Measurements from ENCODE around the gene VSTM5.

The VSTM5 gene

GRCh38 chr11:93845181-93846092 is 5.0 kb downstream of the VSTM5 start:
- TF ChIP-seq, protein P1, sequence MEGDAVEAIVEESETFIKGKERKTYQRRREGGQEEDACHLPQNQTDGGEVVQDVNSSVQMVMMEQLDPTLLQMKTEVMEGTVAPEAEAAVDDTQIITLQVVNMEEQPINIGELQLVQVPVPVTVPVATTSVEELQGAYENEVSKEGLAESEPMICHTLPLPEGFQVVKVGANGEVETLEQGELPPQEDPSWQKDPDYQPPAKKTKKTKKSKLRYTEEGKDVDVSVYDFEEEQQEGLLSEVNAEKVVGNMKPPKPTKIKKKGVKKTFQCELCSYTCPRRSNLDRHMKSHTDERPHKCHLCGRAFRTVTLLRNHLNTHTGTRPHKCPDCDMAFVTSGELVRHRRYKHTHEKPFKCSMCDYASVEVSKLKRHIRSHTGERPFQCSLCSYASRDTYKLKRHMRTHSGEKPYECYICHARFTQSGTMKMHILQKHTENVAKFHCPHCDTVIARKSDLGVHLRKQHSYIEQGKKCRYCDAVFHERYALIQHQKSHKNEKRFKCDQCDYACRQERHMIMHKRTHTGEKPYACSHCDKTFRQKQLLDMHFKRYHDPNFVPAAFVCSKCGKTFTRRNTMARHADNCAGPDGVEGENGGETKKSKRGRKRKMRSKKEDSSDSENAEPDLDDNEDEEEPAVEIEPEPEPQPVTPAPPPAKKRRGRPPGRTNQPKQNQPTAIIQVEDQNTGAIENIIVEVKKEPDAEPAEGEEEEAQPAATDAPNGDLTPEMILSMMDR (IDR thresholded peaks at IDR 0.05), result no peak
- no peak overlapping the region for H3K4me3 ChIP-seq (ENCODE audit: low read depth in 1 of 2, low read length in 1 of 2)
- no peak overlapping the region for H3K27ac ChIP-seq
- H3K36me3 ChIP-seq, result no peaks in the 10 kb centered on the region
- H3K27me3 ChIP-seq, result peaks cover 26% of the 10 kb centered on the region
- H3K9me3 ChIP-seq, result no peaks in the 10 kb centered on the region
- no peaks in the 10 kb centered on the region for H3K4me1 ChIP-seq (ENCODE audit: control insufficient read depth in 1 of 2, insufficient read depth in 1 of 2, low read depth in 1 of 2, low read length in 1 of 2)

DNA sequence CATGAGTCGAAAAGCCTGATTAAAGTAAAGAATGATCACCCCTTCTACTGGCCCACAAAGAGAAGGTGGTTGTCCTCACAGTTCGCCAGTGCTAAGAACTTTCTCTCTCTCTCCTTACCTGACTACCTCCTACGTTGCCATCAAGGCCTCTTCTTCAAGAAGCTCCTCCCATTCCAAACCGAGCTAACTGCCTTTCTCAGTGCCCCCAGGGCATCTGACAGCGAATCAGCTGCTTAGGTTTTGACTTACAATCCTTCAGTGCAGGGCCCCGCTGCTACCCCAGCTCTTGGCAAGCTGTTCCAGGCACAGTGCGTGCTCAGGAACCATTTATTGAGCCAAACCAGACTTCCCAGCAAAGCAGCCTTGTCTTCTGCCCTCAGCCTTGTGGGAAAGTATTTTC is 5.8 kb downstream of the VSTM5 start:
- no peaks in the 10 kb centered on the region for H3K36me3 ChIP-seq
- TF ChIP-seq, protein P1 (IDR thresholded peaks at IDR 0.05), result no peak
- H3K9me3 ChIP-seq, result no peaks in the 10 kb centered on the region
- peaks cover 18% of the 10 kb centered on the region for H3K27me3 ChIP-seq
- no peaks in the 10 kb centered on the region for H3K4me1 ChIP-seq (ENCODE audit: control insufficient read depth in 1 of 2, insufficient read depth in 1 of 2, low read depth in 1 of 2, low read length in 1 of 2)
- H3K4me3 ChIP-seq (ENCODE audit: low read depth in 1 of 2, low read length in 1 of 2), result no peak overlapping the region
- no peak overlapping the region for H3K27ac ChIP-seq

GRCh38 chr11:93843906-93844305 is 6.5 kb downstream of the VSTM5 start:
- no peaks in the 10 kb centered on the region for H3K4me1 ChIP-seq (ENCODE audit: control insufficient read depth in 1 of 2, insufficient read depth in 1 of 2, low read depth in 1 of 2, low read length in 1 of 2)
- TF ChIP-seq, protein P1 (IDR thresholded peaks at IDR 0.05), result no peak
- no peaks in the 10 kb centered on the region for H3K9me3 ChIP-seq
- H3K4me3 ChIP-seq (ENCODE audit: low read depth in 1 of 2, low read length in 1 of 2), result no peak overlapping the region
- peaks cover 11% of the 10 kb centered on the region for H3K27me3 ChIP-seq
- no peak overlapping the region for H3K27ac ChIP-seq
- no peaks in the 10 kb centered on the region for H3K36me3 ChIP-seq

DNA sequence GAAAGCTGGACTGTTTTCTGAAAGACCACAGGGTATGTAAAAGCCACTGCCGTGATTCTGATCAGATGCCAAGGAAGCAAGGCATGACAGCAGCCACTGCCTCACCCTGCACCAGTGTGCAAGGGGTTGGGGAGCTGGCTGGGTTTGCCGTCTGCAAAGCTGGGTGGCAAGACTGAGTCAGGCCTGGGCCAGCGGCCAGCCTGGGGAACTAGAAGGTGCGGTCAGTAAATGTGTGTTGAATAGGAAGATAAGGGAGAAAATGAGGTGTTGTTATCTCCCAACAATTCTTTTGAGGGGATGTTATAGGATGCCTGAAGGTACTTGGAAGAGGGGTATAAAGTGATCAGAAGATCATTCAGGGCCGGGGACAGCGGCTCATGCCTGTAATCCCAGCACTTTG is 8.0 kb downstream of the VSTM5 start:
- Histone ChIP-seq H3K4me3 (ENCODE audit: low read depth in 1 of 2, low read length in 1 of 2) (no peak overlapping the region), H3K4me1 (ENCODE audit: control insufficient read depth in 1 of 2, insufficient read depth in 1 of 2, low read depth in 1 of 2, low read length in 1 of 2) (no peaks in the 10 kb centered on the region), H3K36me3 (no peaks in the 10 kb centered on the region), H3K9me3 (no peaks in the 10 kb centered on the region), H3K27ac (no peak overlapping the region), H3K27me3 (no peaks in the 10 kb centered on the region)
- TF ChIP-seq, protein P1 (IDR thresholded peaks at IDR 0.05), result no peak

- TF ChIP-seq, protein P1 (IDR thresholded peaks at IDR 0.05), result no peak
- Histone ChIP-seq H3K27ac (no peak overlapping the region), H3K36me3 (no peaks in the 10 kb centered on the region), H3K4me3 (ENCODE audit: low read depth in 1 of 2, low read length in 1 of 2) (no peak overlapping the region), H3K9me3 (no peaks in the 10 kb centered on the region), H3K27me3 (no peaks in the 10 kb centered on the region), H3K4me1 (ENCODE audit: control insufficient read depth in 1 of 2, insufficient read depth in 1 of 2, low read depth in 1 of 2, low read length in 1 of 2) (no peaks in the 10 kb centered on the region)
These were observed 8.4 kb downstream of the VSTM5 start for GRCh38 chr11:93842034-93842433.
